PFSK-1 (cell line): ENCODE measurements around the gene FAIM2.

ENCODE experiments used
- REST ChIP-seq, 2 experiments: IDR thresholded peaks; 2 replicates each; pipeline versions ENCODE4 v1.6.1 to v1.8.0; 2011 to 2012; ENCODE audit warnings: low read depth in 2 of 2, low read length in 2 of 2, control low read depth in 1 of 2, inconsistent platforms in 1 of 2, mild to moderate bottlenecking in 1 of 2, moderate library complexity in 1 of 2; ENCODE audit not compliant: insufficient read depth in 1 of 2
- SIN3A ChIP-seq: IDR thresholded peaks from 2 replicates; pipeline ENCODE4 v1.6.1; 2012; ENCODE audit warnings: mild to moderate bottlenecking, low read length, moderate library complexity, borderline replicate concordance; ENCODE audit not compliant: insufficient read depth
- TAF1 ChIP-seq: IDR thresholded peaks from 2 replicates; pipeline ENCODE4 v1.6.1; 2012; ENCODE audit warnings: low read length, control low read depth, borderline replicate concordance; ENCODE audit not compliant: insufficient read depth

GRCh38 chr12:49870501-49871262 is 33.0 kb downstream of the FAIM2 start:
- TF ChIP-seq TAF1 (no peak), REST (IDR thresholded peaks at IDR 0.05; ENCODE audit: insufficient read depth in 1 of 2, low read depth in 2 of 2, low read length in 2 of 2) (no peak), SIN3A (no peak)
